ENCODE data around the gene VTI1B. TPM values are rescaled to one million over a fixed set of nuclear protein-coding genes. Genes with fewer than 3 reads are reported as not detected.
"Not testable (repeated sequence)": the region's sequence is repeated elsewhere in the genome, so short reads cannot be mapped to it uniquely, and the experiment has no call there.

The VTI1B gene
- total and polyA plus RNA-seq, 2 of the 4 experiments (the other 2 are of a cell fraction): 61.8 to 90.2 TPM

DNA sequence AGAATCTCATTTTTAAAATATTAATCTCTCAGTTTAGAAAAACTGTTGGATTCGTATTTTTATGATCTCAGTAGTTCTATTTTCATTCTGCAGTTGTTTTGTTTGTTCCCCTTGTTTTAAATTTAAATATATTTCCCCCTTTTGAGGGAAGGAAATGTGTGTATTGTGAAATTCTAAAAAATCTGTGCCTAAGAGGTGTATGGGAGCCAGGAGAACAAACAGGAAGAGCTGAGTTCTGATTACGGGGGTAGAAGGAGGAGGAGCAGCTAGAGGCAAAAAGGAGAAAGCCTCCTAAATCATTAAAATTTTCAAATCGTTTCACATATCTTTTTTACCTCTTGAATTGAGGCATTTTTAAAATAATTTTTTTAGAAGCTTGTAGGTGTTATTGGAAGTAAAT, 29.6 kb upstream of the VTI1B start:
- Histone ChIP-seq H3K27ac (ENCODE audit: insufficient read depth, low read length) (no peak overlapping the region), H3K56ac (ENCODE audit: extremely low read depth, insufficient read depth, low read length) (no peak overlapping the region), H3K18ac (ENCODE audit: low read depth, low read length) (no peak overlapping the region), H3K9me1 (ENCODE audit: insufficient read depth, low read length) (no peaks in the 10 kb centered on the region), H2BK5ac (ENCODE audit: low read depth, low read length, poor library complexity, severe bottlenecking) (no peak overlapping the region), H2BK20ac (ENCODE audit: low read depth, low read length) (no peak overlapping the region), H3K27me3 (ENCODE audit: control insufficient read depth, insufficient read depth, low read length) (peaks cover 4% of the 10 kb centered on the region), H2AK9ac (replicated peaks; ENCODE audit: low read depth, low read length, poor library complexity) (no peak overlapping the region), H3K4me1 (ENCODE audit: control insufficient read depth, insufficient read depth, low read length) (no peaks in the 10 kb centered on the region), H2BK120ac (ENCODE audit: low read depth, low read length) (no peak overlapping the region), H3K4ac (ENCODE audit: low read depth, low read length) (no peak overlapping the region), H2AK5ac (ENCODE audit: low read depth, low read length) (no peak overlapping the region), H3K9ac (ENCODE audit: low read depth, low read length) (no peak overlapping the region), H4K5ac (ENCODE audit: low read depth, low read length) (no peak overlapping the region), H2BK15ac (ENCODE audit: low read depth, low read length) (no peak overlapping the region), H4K91ac (ENCODE audit: insufficient read depth, low read depth, low read length) (no peak overlapping the region), H2AFZ (replicated peaks; ENCODE audit: low read length, poor library complexity) (no peak overlapping the region), H3K9me3 (ENCODE audit: control insufficient read depth, insufficient read depth, low read length) (no peaks in the 10 kb centered on the region), H4K20me1 (ENCODE audit: insufficient read depth, low read length) (no peaks in the 10 kb centered on the region), H3K4me3 (ENCODE audit: insufficient read depth, low read depth, low read length) (no peak overlapping the region), H3K36me3 (ENCODE audit: control insufficient read depth, insufficient read depth, low read length) (no peaks in the 10 kb centered on the region), H4K8ac (ENCODE audit: low read depth in 2 of 2, low read length in 2 of 2) (no peak overlapping the region), H3K23ac (ENCODE audit: low read depth, low read length) (no peak overlapping the region), H3K79me1 (ENCODE audit: low read depth in 1 of 2, low read length in 2 of 2) (no peaks in the 10 kb centered on the region), H3K4me2 (ENCODE audit: low read depth, low read length) (no peak overlapping the region), H3K14ac (replicated peaks; ENCODE audit: low read depth, low read length) (no peak overlapping the region)
- no peak for DNase-seq
- WGBS, 2 experiments (ENCODE audit: extremely low coverage in 2 of 2, insufficient read length in 1 of 2): no CpG with 5 or more reads among the region's 3 CpGs
- in situ Hi-C loops (cut with MboI; ENCODE audit: low sequenced_read_pairs) (loop anchor here (5.0 to 25.0 kb wide), 2 partner anchors 117 to 267 kb away; no protein-coding TSS in a partner anchor), dilution Hi-C loops (cut with HindIII; ENCODE audit: low sequenced_read_pairs, unreplicated experiment) (no loop called here), intact Hi-C loops (cut with micrococcal nuclease) (loop anchor here (1.0 to 2.0 kb wide), 4 partner anchors 86 to 277 kb away; no protein-coding TSS in a partner anchor)
- no peak for ATAC-seq (ENCODE audit: low read depth)
- no TSS peak for BruUV-seq (replicated peaks)
- TF ChIP-seq MAFK (IDR thresholded peaks at IDR 0.05; ENCODE audit: low read depth, low read length) (no peak), NFE2L2 (IDR thresholded peaks at IDR 0.05; ENCODE audit: low read depth, low read length) (no peak), RFX5 (IDR thresholded peaks at IDR 0.05; ENCODE audit: low read depth, low read length) (no peak), MAZ (IDR thresholded peaks at IDR 0.05; ENCODE audit: borderline replicate concordance, low read depth, low read length) (no peak), RCOR1 (IDR thresholded peaks at IDR 0.05; ENCODE audit: insufficient replicate concordance, low read length) (no peak), POLR2A (IDR thresholded peaks at IDR 0.05; ENCODE audit: low read depth, low read length) (no peak), CEBPB (IDR thresholded peaks at IDR 0.05; ENCODE audit: low read depth, low read length) (no peak), FOS (IDR thresholded peaks at IDR 0.05; ENCODE audit: low read depth, low read length) (no peak), BHLHE40 (IDR thresholded peaks at IDR 0.05; ENCODE audit: low read depth, low read length) (no peak)
- TF ChIP-seq, protein P1, sequence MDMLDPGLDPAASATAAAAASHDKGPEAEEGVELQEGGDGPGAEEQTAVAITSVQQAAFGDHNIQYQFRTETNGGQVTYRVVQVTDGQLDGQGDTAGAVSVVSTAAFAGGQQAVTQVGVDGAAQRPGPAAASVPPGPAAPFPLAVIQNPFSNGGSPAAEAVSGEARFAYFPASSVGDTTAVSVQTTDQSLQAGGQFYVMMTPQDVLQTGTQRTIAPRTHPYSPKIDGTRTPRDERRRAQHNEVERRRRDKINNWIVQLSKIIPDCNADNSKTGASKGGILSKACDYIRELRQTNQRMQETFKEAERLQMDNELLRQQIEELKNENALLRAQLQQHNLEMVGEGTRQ (IDR thresholded peaks at IDR 0.05; ENCODE audit: low read depth, low read length): no peak
- ChIA-PET POLR2A (ENCODE audit: unreplicated experiment) (no interaction called here), CTCF (interaction anchor here (0.8 to 2.8 kb wide), 26 partner anchors 8 to 187 kb away, joined by 3 to 38 read pairs (median 5); partner anchors contain the start of genes ARG2, PLEKHH1 and RDH11)

DNA sequence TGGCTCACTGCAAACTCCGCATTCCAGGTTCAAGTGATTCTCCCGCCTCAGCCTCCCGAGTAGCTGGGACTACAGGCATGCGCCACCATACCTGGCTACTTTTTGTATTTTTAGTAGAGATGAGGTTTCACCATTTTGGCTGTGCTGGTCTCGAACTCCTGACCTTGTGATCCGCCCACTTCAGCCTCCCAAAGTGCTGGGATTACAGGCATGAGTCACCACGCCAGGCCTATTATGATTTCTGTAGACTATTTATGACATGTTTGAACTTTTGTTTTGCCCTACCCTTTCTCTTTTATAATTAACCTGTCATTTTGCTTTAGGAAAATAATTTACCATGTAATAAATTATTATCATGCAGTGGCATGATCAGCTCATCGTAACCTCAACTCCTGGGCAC, 27.1 kb upstream of the VTI1B start, which contains the start of gene RDH12:
Gene RDH12 (plus strand): TSS at position 395 of the 400 bp plus-strand sequence. CDS start 20,757 bp downstream, outside the sequence.
- H3K4ac ChIP-seq (ENCODE audit: low read depth, low read length); BruUV-seq (replicated peaks); H3K36me3 ChIP-seq (ENCODE audit: control insufficient read depth, insufficient read depth, low read length); H3K4me1 ChIP-seq (ENCODE audit: control insufficient read depth, insufficient read depth, low read length); H3K27ac ChIP-seq (ENCODE audit: insufficient read depth, low read length); H2BK120ac ChIP-seq (ENCODE audit: low read depth, low read length); H2BK15ac ChIP-seq (ENCODE audit: low read depth, low read length); intact Hi-C loops (cut with micrococcal nuclease); H2AK9ac ChIP-seq (replicated peaks; ENCODE audit: low read depth, low read length, poor library complexity); DNase-seq; H3K9me1 ChIP-seq (ENCODE audit: insufficient read depth, low read length); H2BK5ac ChIP-seq (ENCODE audit: low read depth, low read length, poor library complexity, severe bottlenecking); H3K18ac ChIP-seq (ENCODE audit: low read depth, low read length); dilution Hi-C loops (cut with HindIII; ENCODE audit: low sequenced_read_pairs, unreplicated experiment); H3K14ac ChIP-seq (replicated peaks; ENCODE audit: low read depth, low read length); H3K27me3 ChIP-seq (ENCODE audit: control insufficient read depth, insufficient read depth, low read length); H3K9ac ChIP-seq (ENCODE audit: low read depth, low read length); H3K79me1 ChIP-seq (ENCODE audit: low read depth in 1 of 2, low read length in 2 of 2); H2AK5ac ChIP-seq (ENCODE audit: low read depth, low read length); H3K23ac ChIP-seq (ENCODE audit: low read depth, low read length); CTCF ChIA-PET; H3K56ac ChIP-seq (ENCODE audit: extremely low read depth, insufficient read depth, low read length); H4K20me1 ChIP-seq (ENCODE audit: insufficient read depth, low read length); H4K8ac ChIP-seq (ENCODE audit: low read depth in 2 of 2, low read length in 2 of 2); ATAC-seq (ENCODE audit: low read depth); H3K4me2 ChIP-seq (ENCODE audit: low read depth, low read length); H2BK20ac ChIP-seq (ENCODE audit: low read depth, low read length); H3K9me3 ChIP-seq (ENCODE audit: control insufficient read depth, insufficient read depth, low read length); POLR2A ChIA-PET (ENCODE audit: unreplicated experiment); H4K91ac ChIP-seq (ENCODE audit: insufficient read depth, low read depth, low read length); H3K4me3 ChIP-seq (ENCODE audit: insufficient read depth, low read depth, low read length); H4K5ac ChIP-seq (ENCODE audit: low read depth, low read length); H2AFZ ChIP-seq (replicated peaks; ENCODE audit: low read length, poor library complexity): not testable (repeated sequence)
- in situ Hi-C loops (cut with MboI; ENCODE audit: low sequenced_read_pairs): loop anchor here (5.0 to 25.0 kb wide), 2 partner anchors 114 to 264 kb away; no protein-coding TSS in a partner anchor
- WGBS, 2 experiments (ENCODE audit: extremely low coverage in 2 of 2, insufficient read length in 1 of 2): no CpG with 5 or more reads among the region's 8 CpGs

All from IMR-90 (cell line).